Neural progenitor cell (in vitro differentiated cells): ENCODE data around the gene INPP4A.

Experiments used
- CTCF ChIP-seq: fragments of 200-600 bp; sonication (generic); IDR thresholded peaks from 2 replicates; pipeline ENCODE4 v1.5.1; 2017; ENCODE audit warnings: antibody characterized with exemption, mild to moderate bottlenecking
- EZH2 ChIP-seq: fragments of 200-600 bp; sonication (generic); IDR thresholded peaks from 2 replicates; pipeline ENCODE4 v1.6.1; 2017; ENCODE audit warnings: antibody characterized with exemption, mild to moderate bottlenecking, moderate library complexity
- EZH2phosphoT487 ChIP-seq: fragments of 200-600 bp; sonication (generic); IDR thresholded peaks from 2 replicates; pipeline ENCODE4 v1.6.1; 2017; ENCODE audit warnings: antibody characterized with exemption

GRCh38 chr2:98434492-98434891 lies 10.2 kb upstream of the INPP4A start:
- TF ChIP-seq CTCF (no peak), EZH2 (no peak), EZH2phosphoT487 (no peak)
